SK-N-MC (cell line): ENCODE results near the gene YBX2.
"Not testable (repeated sequence)": the region's sequence is repeated elsewhere in the genome, so short reads cannot be mapped to it uniquely, and the experiment has no call there.

ENCODE experiments used
- EZH2 ChIP-seq: fragments of 200-600 bp; sonication (generic); IDR thresholded peaks from one replicate; pipeline ENCODE4 v1.6.1; 2017; ENCODE audit warnings: antibody characterized with exemption
- POLR2AphosphoS5 ChIP-seq: IDR thresholded peaks from 2 replicates; pipeline ENCODE4 v1.6.1; 2012; ENCODE audit warnings: mild to moderate bottlenecking, low read depth, low read length, borderline replicate concordance

- not testable (repeated sequence) for TF ChIP-seq EZH2, POLR2AphosphoS5
Observed at GRCh38 chr17:7332600-7333069, 38.2 kb upstream of the YBX2 start.
